Forelimb muscle (tissue), 1 donor: ENCODE results near the gene PPWD1. TPM values are rescaled to one million over a fixed set of nuclear protein-coding genes. Genes with fewer than 3 reads are reported as not detected.
"Not testable (repeated sequence)": the region's sequence is repeated elsewhere in the genome, so short reads cannot be mapped to it uniquely, and the experiment has no call there.

ENCODE experiments used
- DNase-seq: peaks from one replicate; pipeline ENCODE4 v3.0.0-alpha.2; 2013; ENCODE audit warnings: low read depth
- polyA plus RNA-seq: library from polyadenylated mRNA; unstranded; fragments of 120-200 nt; gene quantifications from one replicate; pipeline ENCODE4 v1.2.1, GENCODE V29; 2013; ENCODE audit not compliant: insufficient read length

The PPWD1 gene
- 42.1 TPM for polyA plus RNA-seq

DNA sequence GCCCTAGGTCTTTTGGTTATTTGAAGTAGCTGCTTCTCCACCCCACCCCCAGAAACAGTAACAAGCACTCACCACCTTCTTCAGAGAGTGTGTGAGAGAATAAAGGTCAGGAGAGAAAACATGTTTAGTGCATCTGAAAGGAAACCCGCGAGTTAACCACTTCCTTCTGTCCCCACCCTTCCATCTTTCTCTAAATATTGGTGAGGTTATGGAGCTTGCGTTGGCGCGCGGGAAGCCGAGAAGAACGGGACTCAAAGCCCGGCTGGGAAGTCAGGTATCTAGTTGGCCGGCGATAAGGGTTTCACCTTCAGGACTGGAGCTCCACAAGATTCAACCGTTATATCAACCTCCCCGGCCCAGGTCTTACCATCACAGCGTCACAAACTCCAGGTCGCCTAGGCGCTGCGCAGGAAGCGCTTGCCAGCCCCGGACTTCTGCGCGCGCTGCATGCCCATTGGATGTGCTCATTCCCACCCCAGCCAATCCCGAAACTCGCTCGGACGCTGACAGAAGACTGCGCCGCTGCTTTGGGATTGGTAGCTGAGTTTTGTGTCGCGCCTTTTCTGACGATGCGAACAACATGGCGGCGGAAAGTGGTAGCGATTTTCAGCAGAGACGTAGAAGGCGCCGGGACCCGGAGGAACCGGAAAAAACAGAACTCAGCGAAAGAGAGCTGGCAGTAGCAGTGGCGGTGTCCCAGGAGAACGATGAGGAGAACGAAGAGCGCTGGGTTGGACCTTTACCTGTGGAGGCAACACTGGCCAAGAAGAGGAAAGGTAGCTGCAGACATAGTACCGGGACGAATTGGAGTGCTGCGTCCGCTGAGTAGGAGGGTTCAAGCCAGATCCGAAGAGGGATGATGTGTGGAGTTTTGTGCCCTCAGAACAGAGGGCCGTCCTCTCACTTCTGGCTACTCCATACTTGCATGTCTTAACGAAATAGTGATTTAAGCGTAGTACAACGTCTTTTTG is at the start of gene PPWD1, which contains the start of gene CENPK:
PPWD1 (plus strand) TSS at position 566 of the 971 bp plus-strand sequence; CDS start at position 581, 15 bp downstream.
CENPK (minus strand) TSS at position 438 of the 971 bp plus-strand sequence. CDS start 8,261 bp downstream, outside the sequence.
- peak; percentile 93 for DNase-seq

DNA sequence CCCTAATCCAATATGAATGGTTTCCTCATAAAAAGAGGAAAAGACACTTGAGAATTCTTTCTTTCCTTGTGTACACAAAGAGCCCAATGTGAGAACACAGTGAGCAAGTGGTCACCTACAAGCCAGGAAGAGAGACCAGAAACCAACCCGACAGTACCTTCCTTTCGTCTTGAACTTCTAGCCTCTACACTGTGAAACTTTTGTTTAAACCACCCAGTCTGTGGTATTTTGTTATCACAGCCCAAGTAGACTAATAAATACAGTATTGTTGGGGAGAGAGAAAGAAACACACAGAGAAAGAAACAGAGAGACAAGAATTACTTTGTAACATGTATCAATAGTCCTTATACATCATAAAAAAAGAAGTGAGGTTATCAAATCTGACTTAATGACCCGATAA is 37.4 kb upstream of the PPWD1 start:
- DNase-seq: no peak

DNA sequence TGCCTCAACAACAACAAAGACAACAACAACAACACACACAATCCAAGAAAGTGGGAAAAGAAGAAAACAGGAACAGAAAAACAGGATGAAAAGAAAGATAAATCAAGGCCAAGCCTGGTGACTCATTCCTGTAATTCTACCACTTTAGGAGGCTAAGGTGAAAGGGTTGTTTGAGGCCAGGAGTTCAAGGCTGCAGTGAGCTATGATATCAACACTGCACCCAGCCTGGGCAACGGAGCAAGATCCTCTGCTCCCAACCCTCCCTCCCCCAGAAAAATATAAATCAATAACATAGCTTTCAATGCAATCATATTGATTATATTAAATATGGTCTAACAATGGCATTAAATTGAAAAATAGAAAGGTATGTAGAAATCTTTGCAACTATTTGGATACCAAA is 32.2 kb upstream of the PPWD1 start:
- no peak for DNase-seq

DNA sequence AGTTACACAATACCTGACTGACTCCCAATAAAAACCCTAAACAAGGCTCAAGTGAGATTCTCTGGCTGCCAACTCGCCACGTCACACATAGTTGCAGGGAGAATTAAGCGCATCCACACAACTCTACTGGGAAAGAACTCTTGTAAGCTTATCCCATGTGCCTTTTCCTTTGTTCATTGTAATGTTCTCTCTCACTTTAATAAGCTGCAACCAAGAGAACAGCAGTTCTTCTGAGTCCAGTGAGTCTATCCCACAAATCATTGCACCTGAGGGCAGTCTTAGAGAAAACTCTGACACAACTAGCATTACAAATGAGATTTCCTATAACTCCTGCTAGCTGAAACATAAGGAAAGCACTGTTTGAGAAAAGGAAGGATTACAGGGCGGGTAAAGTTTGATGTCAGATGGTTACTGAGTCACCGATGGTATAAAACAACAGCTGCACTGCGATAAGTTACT is 27.5 kb upstream of the PPWD1 start:
- no peak for DNase-seq

DNA sequence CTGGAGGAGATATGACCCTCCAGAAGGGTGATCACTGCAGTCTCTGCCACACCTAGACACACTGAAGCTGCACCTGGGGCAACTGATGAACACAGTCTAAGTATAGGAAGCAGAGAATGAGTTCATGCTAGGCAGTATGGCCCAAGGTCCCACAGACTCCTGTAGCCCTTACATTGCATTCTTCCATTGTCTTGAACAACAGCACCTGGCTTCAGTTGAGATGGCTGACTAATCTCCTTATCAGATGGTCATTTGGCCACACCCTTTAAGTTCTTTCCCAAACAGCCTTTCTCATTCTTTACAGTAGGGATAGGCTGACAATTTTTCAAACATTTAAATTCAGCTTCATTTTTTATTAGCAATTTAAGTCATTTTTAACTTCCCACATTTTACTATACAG is 23.3 kb upstream of the PPWD1 start:
- DNase-seq: no peak

DNA sequence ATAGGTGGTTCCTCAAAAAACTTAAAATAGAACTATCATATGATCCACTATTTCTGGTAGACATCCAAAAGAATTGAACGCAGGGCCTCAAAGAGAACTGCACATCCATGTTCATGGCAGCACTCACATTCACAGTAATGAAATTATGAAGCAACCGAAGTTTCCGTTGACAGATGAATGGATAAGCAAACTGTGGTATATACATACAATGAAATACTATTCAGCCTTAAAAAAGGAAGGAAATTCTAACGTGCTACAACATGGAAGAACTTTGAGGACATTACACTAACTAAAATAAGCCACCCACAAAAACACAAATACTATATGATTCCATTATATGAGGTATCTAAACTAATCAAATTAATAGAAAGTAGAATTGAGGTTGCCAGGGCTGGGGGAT is 18.6 kb upstream of the PPWD1 start:
- no peak for DNase-seq

DNA sequence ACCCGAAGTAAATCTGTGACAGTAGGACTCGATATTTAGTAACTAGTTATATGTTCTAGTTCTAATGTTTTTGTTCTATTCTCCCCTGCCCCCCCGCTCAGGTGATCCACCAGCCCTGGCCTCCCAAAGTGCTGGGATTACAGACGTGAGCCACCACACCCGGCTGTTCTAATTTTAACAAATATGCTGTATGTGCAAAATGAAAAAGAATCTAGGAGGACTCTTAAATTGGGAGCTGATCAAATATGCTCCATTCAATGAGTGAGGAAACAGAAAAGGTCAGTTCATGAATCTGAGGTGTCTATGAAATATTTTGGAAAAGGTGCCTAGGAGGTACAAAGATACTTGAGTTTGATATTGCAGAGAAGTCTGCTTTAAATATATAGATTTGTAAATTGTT is 17.0 kb upstream of the PPWD1 start:
- no peak for DNase-seq

DNA sequence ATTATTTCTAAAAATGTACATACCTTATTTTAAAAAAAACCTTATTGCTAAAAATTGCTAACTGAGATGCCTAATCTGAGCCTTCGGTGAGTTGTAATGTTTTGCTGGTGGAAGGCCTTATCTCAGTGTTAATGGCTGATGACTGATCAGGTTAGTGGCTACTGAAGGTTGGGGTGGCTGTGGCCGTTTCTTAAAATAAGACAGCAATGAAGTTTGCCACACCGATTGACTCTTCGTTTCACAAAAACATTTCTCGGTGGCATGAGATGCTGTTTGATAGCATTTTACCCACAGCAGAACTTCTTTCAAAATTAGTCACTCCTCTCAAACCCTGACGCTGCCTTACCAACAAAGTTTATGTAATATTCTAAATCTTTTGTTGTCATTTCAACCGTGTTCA is 14.8 kb upstream of the PPWD1 start:
- no peak for DNase-seq

DNA sequence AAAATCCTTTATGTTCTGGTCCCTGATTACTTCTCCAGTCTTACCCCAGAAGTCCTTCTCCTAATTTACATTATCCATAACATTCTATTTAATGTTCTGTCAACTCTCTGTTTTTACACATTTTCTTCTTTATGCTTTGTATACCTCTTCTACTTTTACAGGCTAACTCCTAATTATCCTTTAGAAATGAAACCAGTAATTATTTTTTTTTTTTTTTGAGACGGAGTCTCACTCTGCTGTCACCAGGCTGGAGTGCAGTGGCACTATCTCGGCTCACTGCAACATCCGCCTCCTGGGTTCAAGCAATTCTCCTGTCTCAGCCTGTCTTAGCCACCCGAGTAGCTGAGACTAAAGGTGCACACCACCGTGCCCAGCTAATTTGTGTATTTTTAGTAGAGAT is 9.2 kb upstream of the PPWD1 start:
- DNase-seq: no peak

DNA sequence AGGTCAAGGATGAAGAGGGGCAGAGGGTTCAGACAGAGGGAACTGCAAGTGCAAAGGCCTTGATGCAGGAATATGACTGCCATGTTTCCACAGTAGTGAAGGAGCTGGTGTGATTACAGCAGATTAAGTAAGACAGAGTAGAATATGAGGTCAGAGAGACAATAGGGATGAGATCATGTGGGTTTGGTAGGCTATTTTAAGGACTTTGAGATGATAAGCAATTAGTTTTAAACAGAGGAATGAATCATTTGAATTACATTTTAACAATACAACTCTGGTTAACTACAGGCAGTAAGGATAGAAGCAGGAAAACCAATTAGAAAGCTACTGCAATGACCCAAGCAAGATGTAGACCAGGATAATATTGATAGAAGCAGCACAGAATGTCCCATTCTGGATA is 7.8 kb upstream of the PPWD1 start:
- DNase-seq: no peak

DNA sequence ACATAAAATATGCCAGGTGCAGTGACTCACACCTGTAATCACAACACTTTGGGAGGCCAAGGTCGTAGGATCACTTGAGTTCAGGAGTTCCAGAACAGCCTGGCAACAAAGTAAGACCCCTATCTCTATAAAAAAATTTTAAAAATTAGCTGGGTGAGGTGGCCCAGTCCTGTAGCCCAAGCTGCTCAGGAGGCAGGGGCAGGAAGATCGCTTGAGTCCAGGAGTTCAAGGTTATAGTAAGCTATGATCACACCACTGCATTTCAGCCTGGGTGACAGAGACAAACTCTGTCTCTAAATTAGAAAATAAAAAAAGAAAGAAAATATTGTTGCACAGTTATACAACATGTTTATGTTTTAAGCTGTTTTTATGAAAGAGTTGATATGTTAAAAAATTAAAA is 6.9 kb upstream of the PPWD1 start:
- no peak for DNase-seq

DNA sequence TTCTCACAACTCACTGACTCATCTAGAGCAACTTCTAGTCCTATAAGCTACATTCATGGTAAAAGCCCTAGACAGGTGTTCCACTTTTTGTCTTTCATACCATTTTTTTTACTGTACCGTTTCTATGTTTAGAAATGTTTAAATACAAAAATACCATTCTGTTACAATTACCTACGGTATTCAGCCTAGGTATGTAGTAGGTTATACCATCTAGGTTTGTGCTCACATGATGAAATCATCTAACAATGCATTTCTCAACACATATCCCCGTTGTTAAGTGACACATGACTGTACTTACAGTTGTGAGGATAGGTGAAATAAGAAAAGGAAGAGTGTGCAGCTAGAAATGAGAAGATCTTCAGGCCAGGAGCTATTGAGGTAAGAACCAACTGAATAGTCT is 6.4 kb upstream of the PPWD1 start:
- DNase-seq: no peak

DNA sequence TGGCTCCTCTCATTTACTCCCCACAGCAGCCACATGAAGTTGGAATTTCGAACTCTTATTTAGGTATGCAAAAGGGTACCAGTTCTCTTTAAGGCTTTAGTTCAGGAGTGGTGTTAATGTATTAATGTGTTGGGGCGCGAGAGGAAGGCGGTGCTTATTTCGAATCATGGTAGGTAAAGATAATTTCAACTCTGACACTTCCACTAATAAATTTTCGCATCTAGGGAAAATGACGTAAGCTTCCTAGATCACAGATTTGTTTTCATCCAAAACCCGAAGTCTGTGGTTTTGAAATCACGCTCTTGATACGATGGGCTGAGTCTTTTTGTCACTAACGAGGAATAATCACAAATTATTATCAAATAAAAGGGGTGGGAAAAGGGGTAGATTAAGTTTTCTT is 681 bp downstream of the PPWD1 start:
- no peak for DNase-seq

DNA sequence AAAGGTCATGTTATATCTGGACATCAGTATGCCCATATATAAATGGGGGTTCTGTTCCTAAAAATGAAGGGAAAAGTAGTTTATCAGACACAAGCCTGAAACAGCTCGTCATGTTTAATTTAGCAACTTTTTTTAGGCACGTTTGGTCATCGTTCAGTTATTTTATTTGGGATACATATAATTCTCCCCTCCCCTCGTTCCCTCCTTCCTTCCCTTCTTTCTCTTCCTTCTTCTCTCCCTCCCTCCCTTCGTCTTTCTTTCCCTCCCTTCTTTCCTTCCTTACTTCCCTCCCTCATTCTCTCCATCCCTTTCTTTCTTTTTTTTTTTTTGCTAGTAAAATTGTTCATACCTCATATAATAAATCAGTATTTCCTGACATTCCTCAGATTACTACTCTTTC is 3.4 kb downstream of the PPWD1 start:
- no peak for DNase-seq

DNA sequence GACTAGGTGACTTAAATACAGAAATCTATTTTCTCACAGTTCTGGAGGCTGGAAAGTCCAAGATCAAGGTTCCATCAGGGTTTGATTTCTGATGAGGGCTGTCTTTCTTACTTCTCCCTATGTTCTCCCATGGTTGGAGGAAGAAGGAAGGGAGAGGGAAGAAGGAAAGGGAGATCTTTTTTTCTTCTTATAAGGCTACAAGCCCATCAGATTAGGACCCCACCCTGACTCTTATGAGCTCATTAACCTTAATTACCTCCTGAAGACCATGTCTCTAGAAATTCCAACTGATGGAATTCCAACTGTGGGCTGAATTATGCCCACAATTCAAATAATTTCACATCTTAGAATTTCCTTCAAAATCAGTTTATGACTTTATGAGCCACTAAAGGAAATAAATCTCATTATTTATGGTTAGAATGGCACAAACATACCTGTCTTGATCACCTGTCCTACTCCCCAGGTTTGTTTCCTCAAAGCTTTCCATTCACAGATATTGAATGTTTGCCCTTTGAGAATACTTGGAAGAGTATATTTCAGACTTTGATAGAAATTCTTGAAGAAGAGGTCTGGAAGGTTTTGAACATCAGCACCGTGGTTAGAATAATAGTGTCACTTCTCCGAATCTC is 7.6 kb downstream of the PPWD1 start:
- no peak for DNase-seq

DNA sequence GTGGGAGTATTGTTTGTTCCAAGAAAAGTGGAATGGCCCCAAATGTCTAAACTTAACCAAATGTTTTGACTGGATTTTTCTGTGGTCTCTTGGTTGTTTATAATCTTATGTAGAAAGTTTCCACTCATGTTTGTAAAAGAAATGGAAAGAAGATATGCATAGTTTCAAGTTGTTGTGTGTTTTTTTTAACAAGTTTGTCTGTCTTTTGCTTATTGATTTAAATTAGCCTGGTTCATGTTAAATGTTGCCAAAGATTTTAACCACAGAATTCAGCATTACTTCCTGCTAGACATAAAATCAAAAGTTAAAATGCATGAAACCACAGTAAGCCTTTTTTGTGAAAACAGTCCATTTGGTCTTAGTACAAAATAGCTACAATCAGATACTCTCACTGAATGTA is 14.0 kb downstream of the PPWD1 start:
- no peak for DNase-seq

DNA sequence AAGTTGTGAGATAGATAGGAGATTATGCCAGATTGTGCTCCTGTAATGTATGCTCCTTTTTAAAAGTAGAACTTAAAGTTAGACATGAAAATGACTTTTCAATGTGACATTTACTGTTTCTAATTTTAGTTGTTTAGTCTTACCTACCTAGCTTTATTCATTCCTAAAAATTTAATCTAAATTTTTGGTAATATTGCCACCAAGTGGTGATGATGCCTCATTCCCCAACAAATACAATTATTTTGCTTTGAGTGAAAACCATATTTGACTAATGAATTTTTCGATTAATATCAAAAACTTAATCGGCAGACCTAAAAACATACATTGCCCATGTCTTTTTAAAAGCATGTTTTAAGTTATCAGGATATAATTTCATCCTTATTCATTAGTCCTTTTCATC is 25.6 kb downstream of the PPWD1 start:
- DNase-seq: no peak

DNA sequence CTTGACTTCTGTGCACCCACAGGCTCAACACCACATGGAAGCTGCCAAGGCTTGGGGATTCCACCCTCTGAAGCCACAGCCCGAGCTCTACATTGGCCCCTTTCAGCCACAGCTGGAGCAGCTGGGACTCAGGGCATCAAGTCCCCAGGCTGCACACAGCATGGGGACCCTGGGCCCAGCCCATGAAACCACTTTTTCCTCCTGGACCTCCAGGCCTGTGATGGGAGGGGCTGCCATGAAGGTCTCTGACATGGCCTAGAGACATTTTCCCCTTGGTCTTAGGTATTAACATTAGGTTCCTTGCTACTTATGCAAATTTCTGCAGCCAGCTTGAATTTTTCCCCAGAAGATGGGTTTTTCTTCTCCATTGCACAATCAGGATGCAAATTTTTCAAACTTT is 38.7 kb downstream of the PPWD1 start:
- DNase-seq: not testable (repeated sequence)

DNA sequence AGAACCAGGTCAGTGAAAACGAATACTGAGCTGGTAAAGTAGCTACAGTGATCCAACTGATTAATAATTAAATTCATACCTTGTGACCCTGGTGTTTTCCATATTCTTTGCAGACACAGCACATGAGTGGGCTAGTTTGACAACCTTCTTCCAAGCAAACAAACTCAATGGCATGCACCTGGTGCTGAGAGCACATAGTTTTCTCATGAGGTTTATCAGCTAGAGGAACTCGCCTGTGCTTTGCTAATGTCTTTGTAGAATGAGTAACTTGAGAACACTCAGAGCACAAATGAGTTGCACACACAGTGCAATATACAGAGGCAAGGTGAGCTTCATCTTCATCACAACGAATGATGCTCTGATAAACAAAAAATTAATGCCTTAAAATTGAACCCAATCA is 48.4 kb downstream of the PPWD1 start:
- DNase-seq: no peak

DNA sequence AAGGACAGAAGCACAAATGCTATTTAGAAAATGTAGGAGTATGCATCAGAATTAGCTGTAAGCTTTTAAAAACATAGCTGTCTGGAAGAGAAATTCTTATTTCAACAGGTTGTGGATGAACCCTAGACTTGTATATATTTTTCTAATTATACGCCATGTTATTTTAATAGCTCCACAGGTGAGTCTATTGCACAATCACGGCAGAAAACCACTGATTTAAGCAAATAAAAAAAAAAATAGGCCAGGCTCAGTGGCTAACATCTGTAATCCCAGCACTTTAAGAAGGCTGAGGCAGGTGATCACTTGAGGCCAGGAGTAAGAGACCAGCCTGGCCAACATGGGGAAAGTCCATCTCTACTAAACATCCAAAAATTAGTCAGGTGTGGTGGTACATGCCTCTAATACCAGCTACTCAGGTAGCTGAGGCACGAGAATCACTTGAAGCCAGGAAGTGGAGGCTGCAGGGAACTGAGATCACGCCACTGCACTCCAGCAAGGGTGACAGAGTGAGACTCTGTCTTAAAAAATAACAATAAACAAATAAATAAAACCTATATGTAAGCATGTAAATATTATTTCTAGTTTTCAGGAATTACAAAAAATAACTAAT is 49.3 kb downstream of the PPWD1 start:
- no peak for DNase-seq

DNA sequence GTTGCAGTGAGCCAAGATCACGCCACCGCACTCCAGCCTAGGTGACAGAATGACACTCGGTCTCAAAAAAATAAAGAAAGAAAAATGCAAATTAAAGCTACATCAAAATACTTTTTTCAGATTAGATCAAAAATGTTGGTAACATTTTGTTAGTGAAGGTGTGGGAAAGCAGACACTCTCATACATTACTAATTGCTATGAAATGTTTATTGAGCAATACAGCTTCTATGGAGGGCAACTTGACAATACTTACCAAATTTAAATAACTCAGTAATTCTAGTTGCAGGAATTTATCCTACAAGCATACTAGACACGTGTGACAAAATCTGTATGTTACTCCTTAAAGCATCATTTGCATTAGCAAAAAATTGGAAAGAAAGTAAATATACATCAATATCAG is 56.9 kb downstream of the PPWD1 start:
- DNase-seq: no peak

DNA sequence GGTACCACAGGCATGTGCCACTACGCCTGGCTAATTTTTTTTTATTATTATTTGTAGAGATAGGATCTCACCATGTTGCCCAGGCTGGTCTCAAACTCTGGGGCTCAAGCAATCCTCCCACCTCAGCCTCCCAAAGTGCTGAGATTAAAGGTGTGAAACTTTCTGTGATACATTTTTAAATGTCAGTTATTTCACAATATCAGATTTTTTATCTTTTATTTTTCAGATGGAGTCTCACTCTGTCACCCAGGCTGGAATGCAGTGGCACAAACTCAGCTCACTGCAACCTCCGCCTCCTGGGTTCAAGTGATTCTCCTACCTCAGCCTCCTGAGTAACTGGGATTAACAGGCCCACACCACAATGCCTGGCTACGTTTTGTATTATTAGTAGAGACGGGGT is 58.9 kb downstream of the PPWD1 start:
- DNase-seq: not testable (repeated sequence)

DNA sequence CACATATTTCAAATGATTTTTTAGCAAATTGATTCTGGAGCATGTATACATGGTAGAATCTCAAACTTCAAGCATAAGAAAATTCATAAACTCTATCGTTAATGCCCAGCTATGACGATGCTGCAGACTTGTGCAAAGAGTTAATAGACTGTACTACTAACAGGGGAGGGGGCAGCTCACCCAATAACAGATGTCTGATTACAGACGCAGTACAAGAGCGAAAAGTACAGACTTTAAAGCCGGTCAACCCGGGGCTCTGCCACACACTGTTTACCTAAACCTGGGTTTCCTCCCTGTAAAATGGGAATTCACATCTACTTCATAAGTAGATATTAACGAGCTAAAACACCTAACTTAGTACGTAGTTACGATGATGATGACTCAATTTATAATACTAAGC is 60.4 kb downstream of the PPWD1 start:
- no peak for DNase-seq
